GM20000 (cell line): Measurements from ENCODE around the gene BICDL2.

Experiments used
- DNase-seq: peaks from one replicate; pipeline ENCODE4 v3.0.0; 2012; ENCODE audit warnings: low spot score
- TF ChIP-seq, protein P1 (sequence below): IDR thresholded peaks from 2 replicates; pipeline ENCODE4 v1.5.1; 2012; ENCODE audit warnings: mild to moderate bottlenecking, control low read depth; ENCODE audit errors: extremely low read depth, missing control alignments

BICDL2 gene

DNA sequence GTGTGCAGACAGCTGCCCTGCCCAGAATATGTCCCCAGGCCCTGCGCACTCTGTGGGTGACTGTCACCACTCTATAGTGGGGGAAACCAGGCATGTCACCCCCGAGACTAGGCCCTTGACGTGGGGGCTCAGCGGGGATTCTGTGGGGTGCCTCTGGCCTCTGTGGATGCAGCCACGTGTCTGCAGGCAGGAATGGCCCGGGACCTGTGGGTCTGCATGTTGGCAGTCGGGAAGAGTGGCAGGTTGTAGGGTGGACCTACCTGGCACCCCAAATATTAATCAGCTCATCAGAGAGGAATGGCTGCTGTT, 29.6 kb upstream of the BICDL2 start:
- TF ChIP-seq, protein P1, sequence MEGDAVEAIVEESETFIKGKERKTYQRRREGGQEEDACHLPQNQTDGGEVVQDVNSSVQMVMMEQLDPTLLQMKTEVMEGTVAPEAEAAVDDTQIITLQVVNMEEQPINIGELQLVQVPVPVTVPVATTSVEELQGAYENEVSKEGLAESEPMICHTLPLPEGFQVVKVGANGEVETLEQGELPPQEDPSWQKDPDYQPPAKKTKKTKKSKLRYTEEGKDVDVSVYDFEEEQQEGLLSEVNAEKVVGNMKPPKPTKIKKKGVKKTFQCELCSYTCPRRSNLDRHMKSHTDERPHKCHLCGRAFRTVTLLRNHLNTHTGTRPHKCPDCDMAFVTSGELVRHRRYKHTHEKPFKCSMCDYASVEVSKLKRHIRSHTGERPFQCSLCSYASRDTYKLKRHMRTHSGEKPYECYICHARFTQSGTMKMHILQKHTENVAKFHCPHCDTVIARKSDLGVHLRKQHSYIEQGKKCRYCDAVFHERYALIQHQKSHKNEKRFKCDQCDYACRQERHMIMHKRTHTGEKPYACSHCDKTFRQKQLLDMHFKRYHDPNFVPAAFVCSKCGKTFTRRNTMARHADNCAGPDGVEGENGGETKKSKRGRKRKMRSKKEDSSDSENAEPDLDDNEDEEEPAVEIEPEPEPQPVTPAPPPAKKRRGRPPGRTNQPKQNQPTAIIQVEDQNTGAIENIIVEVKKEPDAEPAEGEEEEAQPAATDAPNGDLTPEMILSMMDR, result no peak
- no peak for DNase-seq

DNA sequence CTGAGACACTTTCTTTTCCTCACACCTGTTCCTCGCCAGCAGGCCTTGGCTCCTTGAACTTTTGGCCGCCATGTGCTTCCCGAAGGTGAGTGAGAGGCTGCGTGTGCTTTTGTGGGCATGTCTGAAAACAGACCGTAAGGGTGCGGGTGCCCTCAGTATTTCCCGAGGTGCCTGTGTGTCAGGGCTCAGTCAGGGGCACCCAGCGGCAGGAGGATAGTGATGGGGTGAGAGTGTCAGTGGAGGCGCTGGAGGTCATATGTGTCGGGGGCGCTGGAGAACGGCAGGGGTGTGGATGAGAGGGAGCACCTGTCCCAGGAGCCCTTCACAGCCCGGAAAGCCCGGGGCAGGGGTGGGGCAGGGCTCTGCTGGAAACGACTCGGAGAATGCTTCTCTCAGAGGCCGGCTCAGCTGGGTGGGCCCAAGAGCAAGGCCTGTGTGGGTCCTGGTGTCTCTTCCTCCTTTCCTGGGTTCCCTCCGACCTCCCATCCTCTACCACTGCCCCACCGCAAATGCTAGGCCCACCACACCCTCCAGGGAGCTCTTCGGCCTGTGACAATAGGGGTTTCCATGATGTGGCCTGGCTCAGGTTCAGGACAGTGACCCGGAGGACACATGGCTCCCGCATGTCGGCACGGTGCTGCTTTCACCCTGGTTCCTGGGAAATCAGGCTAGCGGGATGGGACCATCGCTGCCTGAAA, 29.1 kb upstream of the BICDL2 start:
- no peak for DNase-seq
- TF ChIP-seq, protein P1, result no peak

DNA sequence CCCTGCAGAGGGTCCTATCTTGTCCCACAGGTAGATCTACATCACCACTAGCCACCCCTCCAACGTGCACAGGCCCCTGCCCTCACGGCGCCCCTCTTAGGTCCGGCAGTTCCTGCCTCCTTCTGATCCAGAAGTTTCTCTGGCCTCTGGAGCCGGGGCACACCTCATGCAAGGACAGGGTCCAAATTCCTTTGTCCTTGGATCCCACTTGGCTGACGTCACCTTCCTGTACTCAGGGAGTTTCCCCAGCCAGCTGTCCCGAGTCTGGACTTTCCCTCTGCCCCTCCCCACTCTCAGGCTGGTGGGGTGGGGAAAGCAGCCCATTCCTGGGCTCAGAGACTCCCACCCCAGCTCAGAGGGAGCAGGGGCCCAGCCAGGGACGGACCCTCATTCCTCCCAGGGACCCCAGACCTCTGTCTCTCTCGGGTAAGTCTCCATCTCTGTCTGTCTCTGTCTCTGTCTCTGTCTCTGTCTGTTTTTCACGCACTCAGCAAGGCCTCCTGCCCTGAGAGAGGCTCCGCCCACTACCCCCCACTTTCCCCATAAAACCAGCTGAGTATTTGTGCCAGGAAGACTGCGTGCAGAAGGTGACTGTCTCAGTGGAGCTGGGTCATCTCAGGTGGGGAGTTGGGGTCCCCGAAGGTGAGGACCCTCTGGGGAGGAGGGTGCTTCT, 28.5 kb upstream of the BICDL2 start, which contains the start of gene IL32:
IL32 (plus strand) TSS at position 572 of the 673 bp plus-strand sequence. CDS start 172 bp downstream, outside the sequence.
- TF ChIP-seq, protein P1, result no peak
- peak; percentile 60 for DNase-seq

DNA sequence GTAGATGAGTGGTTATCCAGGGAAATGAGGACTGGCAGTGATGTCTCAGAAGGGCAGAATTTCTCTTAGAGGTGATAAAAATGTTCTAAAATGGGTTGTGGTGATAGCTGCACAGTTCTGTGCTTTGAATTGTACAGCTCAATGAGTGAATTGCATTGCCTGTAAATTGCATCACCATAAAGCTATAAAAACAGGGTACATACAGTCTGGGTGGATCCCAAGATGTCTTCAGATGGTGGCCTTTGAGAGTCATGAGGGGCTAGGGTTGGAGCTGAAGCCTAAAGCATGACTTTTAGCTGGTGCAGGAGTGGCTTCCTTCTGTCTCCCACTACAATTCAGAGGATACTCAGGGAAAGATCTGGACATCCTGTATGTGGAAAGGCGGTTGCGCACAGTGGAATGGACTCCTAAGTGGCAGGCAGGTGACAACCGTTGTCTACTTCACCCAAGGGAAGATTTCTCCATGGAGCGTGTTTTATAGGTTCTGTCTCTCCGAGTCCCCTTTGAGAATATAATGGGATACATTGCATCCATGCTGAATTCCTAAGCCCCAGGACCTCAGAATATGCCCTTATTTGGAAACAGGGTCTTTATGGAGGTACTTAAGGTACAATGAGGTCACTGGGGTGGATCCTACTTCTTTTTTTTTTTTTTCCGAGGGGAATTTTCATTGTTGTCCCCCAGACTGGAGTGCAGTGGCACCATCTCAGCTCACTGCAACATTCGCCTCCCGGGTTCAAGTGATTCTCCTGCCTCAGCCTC, 27.1 kb upstream of the BICDL2 start:
- DNase-seq, result no peak
- TF ChIP-seq, protein P1, result no peak

DNA sequence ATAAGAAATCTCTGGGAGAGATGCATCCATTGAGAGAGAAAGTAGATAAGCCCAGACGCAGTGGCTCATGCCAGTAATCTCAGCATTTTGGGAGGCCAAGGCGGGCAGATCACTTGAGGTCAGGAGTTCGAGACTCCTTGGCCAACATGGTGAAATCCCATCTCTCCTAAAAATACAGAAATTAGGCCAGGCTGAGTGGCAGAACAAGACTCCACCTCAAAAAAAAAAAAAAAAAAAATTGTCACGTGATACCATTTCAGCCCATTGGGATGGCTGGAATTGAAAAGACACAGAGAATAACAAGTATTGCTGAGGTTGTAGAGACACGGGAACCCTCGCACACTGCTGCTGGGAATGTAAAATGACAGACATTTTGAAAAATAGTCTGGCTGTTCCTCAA, 25.8 kb upstream of the BICDL2 start:
- no peak for DNase-seq
- TF ChIP-seq, protein P1, result no peak

DNA sequence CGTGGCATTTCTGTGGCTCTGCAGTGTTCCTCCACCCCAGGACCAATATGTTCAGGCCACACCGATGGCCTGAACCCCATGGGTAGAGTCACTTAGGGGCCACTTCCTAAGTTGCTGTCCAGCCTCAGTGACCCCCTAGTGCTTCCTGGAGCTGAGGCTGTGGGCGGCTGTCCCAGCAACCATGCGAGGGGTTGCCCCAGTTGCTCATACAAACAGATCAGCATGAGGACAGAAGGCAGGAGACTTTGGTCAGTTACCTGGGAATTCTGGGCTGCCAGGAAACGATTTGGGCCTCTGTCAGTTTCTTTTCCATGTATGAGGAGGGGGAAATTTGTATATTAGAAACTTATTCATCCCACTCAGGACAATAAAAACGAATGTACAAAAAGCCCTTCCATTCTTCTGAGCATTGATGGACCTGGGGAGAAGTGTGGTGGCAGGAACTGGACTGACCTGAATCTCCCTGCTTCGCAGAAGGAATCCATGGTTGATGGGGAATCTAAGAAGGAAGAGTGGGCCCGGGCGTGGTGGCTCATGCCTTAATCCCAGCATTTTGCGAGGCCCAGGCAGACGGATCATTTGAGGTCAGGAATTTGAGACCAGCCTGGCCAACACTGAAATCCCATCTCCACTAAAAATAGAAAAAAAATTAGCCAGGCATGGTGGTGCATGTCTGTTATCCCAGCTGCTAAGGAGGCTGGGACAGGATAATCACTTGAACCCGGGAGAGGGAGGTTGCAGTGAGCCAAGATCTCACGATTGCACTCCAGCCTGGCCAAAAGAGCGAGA, 23.8 kb upstream of the BICDL2 start:
- no peak for DNase-seq
- TF ChIP-seq, protein P1, result no peak
